ENCODE measurements around the gene KCNJ1. TPM values are rescaled to one million over a fixed set of nuclear protein-coding genes. Genes with fewer than 3 reads are reported as not detected.

The KCNJ1 gene
- total and polyA plus RNA-seq, 2 of the 8 experiments (the other 6 are each of a cell fraction or from before 2014, with no cell fraction given), result 0.17 to 0.23 TPM

DNA sequence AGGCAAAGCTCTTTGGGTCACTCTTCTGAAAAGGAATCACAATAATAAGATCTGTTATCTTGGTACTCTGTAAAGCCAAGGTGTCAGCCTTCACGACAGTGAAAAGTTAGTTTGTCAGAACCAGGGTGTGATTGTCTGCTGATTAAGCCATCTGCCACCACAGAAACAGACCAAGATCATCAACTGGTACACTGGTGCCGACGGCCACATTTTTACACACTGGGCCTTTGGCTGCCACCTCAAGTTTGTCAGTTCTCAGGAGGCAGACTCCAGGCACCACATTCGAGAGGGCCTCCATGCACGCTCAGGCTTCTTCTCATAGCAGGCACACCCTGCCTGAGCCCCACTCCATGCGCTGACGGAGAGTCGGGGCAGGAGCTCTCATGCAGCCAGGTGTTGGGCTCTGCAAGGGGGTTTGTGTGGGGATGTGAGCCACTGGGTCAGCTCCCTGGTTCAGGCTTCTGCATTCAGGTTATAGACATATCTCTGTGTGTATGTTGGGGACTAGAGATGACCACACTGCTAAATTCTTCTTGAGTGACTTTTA, 66.2 kb downstream of the KCNJ1 start (continued):
- TF ChIP-seq, protein P1, sequence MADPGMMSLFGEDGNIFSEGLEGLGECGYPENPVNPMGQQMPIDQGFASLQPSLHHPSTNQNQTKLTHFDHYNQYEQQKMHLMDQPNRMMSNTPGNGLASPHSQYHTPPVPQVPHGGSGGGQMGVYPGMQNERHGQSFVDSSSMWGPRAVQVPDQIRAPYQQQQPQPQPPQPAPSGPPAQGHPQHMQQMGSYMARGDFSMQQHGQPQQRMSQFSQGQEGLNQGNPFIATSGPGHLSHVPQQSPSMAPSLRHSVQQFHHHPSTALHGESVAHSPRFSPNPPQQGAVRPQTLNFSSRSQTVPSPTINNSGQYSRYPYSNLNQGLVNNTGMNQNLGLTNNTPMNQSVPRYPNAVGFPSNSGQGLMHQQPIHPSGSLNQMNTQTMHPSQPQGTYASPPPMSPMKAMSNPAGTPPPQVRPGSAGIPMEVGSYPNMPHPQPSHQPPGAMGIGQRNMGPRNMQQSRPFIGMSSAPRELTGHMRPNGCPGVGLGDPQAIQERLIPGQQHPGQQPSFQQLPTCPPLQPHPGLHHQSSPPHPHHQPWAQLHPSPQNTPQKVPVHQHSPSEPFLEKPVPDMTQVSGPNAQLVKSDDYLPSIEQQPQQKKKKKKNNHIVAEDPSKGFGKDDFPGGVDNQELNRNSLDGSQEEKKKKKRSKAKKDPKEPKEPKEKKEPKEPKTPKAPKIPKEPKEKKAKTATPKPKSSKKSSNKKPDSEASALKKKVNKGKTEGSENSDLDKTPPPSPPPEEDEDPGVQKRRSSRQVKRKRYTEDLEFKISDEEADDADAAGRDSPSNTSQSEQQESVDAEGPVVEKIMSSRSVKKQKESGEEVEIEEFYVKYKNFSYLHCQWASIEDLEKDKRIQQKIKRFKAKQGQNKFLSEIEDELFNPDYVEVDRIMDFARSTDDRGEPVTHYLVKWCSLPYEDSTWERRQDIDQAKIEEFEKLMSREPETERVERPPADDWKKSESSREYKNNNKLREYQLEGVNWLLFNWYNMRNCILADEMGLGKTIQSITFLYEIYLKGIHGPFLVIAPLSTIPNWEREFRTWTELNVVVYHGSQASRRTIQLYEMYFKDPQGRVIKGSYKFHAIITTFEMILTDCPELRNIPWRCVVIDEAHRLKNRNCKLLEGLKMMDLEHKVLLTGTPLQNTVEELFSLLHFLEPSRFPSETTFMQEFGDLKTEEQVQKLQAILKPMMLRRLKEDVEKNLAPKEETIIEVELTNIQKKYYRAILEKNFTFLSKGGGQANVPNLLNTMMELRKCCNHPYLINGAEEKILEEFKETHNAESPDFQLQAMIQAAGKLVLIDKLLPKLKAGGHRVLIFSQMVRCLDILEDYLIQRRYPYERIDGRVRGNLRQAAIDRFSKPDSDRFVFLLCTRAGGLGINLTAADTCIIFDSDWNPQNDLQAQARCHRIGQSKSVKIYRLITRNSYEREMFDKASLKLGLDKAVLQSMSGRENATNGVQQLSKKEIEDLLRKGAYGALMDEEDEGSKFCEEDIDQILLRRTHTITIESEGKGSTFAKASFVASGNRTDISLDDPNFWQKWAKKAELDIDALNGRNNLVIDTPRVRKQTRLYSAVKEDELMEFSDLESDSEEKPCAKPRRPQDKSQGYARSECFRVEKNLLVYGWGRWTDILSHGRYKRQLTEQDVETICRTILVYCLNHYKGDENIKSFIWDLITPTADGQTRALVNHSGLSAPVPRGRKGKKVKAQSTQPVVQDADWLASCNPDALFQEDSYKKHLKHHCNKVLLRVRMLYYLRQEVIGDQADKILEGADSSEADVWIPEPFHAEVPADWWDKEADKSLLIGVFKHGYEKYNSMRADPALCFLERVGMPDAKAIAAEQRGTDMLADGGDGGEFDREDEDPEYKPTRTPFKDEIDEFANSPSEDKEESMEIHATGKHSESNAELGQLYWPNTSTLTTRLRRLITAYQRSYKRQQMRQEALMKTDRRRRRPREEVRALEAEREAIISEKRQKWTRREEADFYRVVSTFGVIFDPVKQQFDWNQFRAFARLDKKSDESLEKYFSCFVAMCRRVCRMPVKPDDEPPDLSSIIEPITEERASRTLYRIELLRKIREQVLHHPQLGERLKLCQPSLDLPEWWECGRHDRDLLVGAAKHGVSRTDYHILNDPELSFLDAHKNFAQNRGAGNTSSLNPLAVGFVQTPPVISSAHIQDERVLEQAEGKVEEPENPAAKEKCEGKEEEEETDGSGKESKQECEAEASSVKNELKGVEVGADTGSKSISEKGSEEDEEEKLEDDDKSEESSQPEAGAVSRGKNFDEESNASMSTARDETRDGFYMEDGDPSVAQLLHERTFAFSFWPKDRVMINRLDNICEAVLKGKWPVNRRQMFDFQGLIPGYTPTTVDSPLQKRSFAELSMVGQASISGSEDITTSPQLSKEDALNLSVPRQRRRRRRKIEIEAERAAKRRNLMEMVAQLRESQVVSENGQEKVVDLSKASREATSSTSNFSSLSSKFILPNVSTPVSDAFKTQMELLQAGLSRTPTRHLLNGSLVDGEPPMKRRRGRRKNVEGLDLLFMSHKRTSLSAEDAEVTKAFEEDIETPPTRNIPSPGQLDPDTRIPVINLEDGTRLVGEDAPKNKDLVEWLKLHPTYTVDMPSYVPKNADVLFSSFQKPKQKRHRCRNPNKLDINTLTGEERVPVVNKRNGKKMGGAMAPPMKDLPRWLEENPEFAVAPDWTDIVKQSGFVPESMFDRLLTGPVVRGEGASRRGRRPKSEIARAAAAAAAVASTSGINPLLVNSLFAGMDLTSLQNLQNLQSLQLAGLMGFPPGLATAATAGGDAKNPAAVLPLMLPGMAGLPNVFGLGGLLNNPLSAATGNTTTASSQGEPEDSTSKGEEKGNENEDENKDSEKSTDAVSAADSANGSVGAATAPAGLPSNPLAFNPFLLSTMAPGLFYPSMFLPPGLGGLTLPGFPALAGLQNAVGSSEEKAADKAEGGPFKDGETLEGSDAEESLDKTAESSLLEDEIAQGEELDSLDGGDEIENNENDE (IDR thresholded peaks at IDR 0.05; ENCODE audit: insufficient replicate concordance, low read length), result no peak
- no peak for TF ChIP-seq EGR1 (IDR thresholded peaks at IDR 0.05; ENCODE audit: borderline replicate concordance, low read depth, low read length)

Measured in H1 (cell line).